Cardiac muscle cell (in vitro differentiated cells and primary cell): ENCODE measurements around the gene SHMT1. TPM values are rescaled to one million over a fixed set of nuclear protein-coding genes. Genes with fewer than 3 reads are reported as not detected.
"Not testable (repeated sequence)": the region's sequence is repeated elsewhere in the genome, so short reads cannot be mapped to it uniquely, and the experiment has no call there.

Experiments used
- DNase-seq, 2 donors: peaks; one replicate each; pipeline versions ENCODE4 v3.0.0 to v3.0.0-alpha.2; 2010 to 2017; ENCODE audit warnings: low read depth in 1 of 2, low spot score in 1 of 2
- H3K27ac ChIP-seq: fragments of 200-600 bp; sonication (generic); 2 replicates; pipeline ENCODE4 v1.5.1; 2016
- H3K27me3 ChIP-seq: fragments of 200-600 bp; sonication (generic); 2 replicates; pipeline ENCODE4 v1.6.0; 2016; ENCODE audit warnings: control low read depth
- H3K36me3 ChIP-seq: fragments of 200-600 bp; sonication (generic); 2 replicates; pipeline ENCODE4 v1.5.1; 2016; ENCODE audit warnings: control low read depth
- H3K4me1 ChIP-seq: fragments of 200-600 bp; sonication (generic); 2 replicates; pipeline ENCODE4 v1.8.1; 2017; ENCODE audit warnings: low read depth, mild to moderate bottlenecking, mixed run types
- H3K4me3 ChIP-seq: fragments of 200-600 bp; sonication (generic); 2 replicates; pipeline ENCODE4 v1.5.1; 2016; ENCODE audit warnings: mild to moderate bottlenecking
- H3K9me3 ChIP-seq: fragments of 200-600 bp; sonication (generic); 2 replicates; pipeline ENCODE4 v1.5.1; 2017; ENCODE audit warnings: low read depth, mild to moderate bottlenecking, control low read depth
- CTCF ChIP-seq: IDR thresholded peaks from 2 replicates; pipeline ENCODE4 v1.5.1; 2012; ENCODE audit warnings: low read depth, mild to moderate bottlenecking, low read length
- polyA plus RNA-seq: library from polyadenylated mRNA; unstranded; fragments of >200 nt; fragmentation: Nextera tagmentation; extraction: Ambion mirVana; gene quantifications from 2 replicates; pipeline ENCODE4 v1.2.1, GENCODE V29; 2016
- total RNA-seq: library from RNA; depleted of rRNA; stranded (reverse); fragments of >200 nt; gene quantifications from 2 replicates; pipeline ENCODE4 v1.2.3, GENCODE V29; 2016

SHMT1 gene
- total and polyA plus RNA-seq, 2 experiments from 2014 or later: 24.8 to 30.6 TPM

- Histone ChIP-seq H3K4me3 (no peak overlapping the region), H3K36me3 (peaks cover 21% of the 10 kb centered on the region), H3K4me1 (no peaks in the 10 kb centered on the region), H3K27ac (no peak overlapping the region), H3K9me3 (no peaks in the 10 kb centered on the region), H3K27me3 (no peaks in the 10 kb centered on the region)
- DNase-seq: no peak
- no peak for TF ChIP-seq CTCF
Measured at GRCh38 chr17:18339933-18340332, 23.4 kb downstream of the SHMT1 start.

- H3K27me3 ChIP-seq, H3K4me3 ChIP-seq, H3K27ac ChIP-seq, H3K4me1 ChIP-seq, DNase-seq, H3K9me3 ChIP-seq: not testable (repeated sequence)
- peaks cover 21% of the 10 kb centered on the region for H3K36me3 ChIP-seq
Measured at GRCh38 chr17:18338158-18338557, 25.2 kb downstream of the SHMT1 start.

GRCh38 chr17:18332909-18333489, 30.4 kb downstream of the SHMT1 start:
- Histone ChIP-seq H3K27ac (no peak overlapping the region), H3K4me3 (no peak overlapping the region), H3K9me3 (no peaks in the 10 kb centered on the region), H3K27me3 (no peaks in the 10 kb centered on the region), H3K4me1 (no peaks in the 10 kb centered on the region), H3K36me3 (peaks cover 12% of the 10 kb centered on the region)
- TF ChIP-seq CTCF: no peak
- no peak for DNase-seq

- Histone ChIP-seq H3K27me3 (no peaks in the 10 kb centered on the region), H3K4me1 (no peaks in the 10 kb centered on the region), H3K9me3 (no peaks in the 10 kb centered on the region), H3K27ac (no peak overlapping the region), H3K36me3 (peaks cover 12% of the 10 kb centered on the region), H3K4me3 (no peak overlapping the region)
- no peak for TF ChIP-seq CTCF
- DNase-seq: no peak
Measured at GRCh38 chr17:18331879-18332278, 31.5 kb downstream of the SHMT1 start.

- Histone ChIP-seq H3K4me1 (no peaks in the 10 kb centered on the region), H3K36me3 (peaks cover 17% of the 10 kb centered on the region), H3K27ac (no peak overlapping the region), H3K4me3 (no peak overlapping the region), H3K9me3 (no peaks in the 10 kb centered on the region), H3K27me3 (no peaks in the 10 kb centered on the region)
- no peak for TF ChIP-seq CTCF
- no peak for DNase-seq
Measured at GRCh38 chr17:18328643-18329204, 34.6 kb downstream of the SHMT1 start.

- Histone ChIP-seq H3K4me3 (no peak overlapping the region), H3K27ac (no peak overlapping the region), H3K4me1 (no peaks in the 10 kb centered on the region), H3K27me3 (no peaks in the 10 kb centered on the region), H3K9me3 (no peaks in the 10 kb centered on the region), H3K36me3 (peaks cover 16% of the 10 kb centered on the region)
- no peak for TF ChIP-seq CTCF
- DNase-seq: no peak
Measured at GRCh38 chr17:18327556-18327955, 35.8 kb downstream of the SHMT1 start.
